Measurements from ENCODE around the gene MED23.

- TF ChIP-seq CTCF (IDR thresholded peaks at IDR 0.05; ENCODE audit: low read length): no peak
- no peak for TF ChIP-seq EZH2 (optimal IDR thresholded peaks at IDR 0.05; ENCODE audit: low read depth, low read length)
- no peak for TF ChIP-seq EZH2phosphoT487 (IDR thresholded peaks at IDR 0.05; ENCODE audit: low read length)
Observed at GRCh38 chr6:131644921-131645320, 16.9 kb upstream of the MED23 start.
